ENCODE data around the gene TNFSF11.

DNA sequence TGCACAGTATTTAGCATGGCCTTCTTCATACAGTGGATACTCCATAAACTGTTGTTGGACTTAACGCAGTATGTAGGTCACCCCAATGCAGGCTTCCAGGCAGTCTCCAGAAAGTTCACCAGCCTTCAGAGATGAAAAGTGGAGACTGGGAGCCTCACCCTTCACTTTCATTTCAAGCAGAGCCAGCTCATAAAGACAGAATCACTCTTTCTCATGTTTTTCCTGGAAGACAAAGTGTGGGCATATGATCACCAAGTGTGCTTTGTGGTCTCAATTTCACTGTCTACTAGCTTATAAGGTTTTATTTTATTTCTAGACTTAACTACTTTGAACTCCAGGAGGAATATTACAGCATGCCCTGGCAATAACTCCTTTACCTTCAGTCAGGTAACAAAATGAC is 26.3 kb upstream of the TNFSF11 start:
- TF ChIP-seq, protein P1, sequence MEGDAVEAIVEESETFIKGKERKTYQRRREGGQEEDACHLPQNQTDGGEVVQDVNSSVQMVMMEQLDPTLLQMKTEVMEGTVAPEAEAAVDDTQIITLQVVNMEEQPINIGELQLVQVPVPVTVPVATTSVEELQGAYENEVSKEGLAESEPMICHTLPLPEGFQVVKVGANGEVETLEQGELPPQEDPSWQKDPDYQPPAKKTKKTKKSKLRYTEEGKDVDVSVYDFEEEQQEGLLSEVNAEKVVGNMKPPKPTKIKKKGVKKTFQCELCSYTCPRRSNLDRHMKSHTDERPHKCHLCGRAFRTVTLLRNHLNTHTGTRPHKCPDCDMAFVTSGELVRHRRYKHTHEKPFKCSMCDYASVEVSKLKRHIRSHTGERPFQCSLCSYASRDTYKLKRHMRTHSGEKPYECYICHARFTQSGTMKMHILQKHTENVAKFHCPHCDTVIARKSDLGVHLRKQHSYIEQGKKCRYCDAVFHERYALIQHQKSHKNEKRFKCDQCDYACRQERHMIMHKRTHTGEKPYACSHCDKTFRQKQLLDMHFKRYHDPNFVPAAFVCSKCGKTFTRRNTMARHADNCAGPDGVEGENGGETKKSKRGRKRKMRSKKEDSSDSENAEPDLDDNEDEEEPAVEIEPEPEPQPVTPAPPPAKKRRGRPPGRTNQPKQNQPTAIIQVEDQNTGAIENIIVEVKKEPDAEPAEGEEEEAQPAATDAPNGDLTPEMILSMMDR (conservative IDR thresholded peaks at IDR 0.05): no peak
- TF ChIP-seq ZFX (IDR thresholded peaks at IDR 0.05): no peak

All from C4-2B (cell line).